K562 (cell line): Measurements from ENCODE around the gene CREB3L4. TPM values are rescaled to one million over a fixed set of nuclear protein-coding genes. Genes with fewer than 3 reads are reported as not detected.

ENCODE experiments used
- ATF7 ChIP-seq: fragments of 450-650 bp; IDR thresholded peaks from 2 replicates; pipeline ENCODE4 v1.7.1; 2014; ENCODE audit warnings: mild to moderate bottlenecking, moderate library complexity
- HDAC2 ChIP-seq: fragments of 450-650 bp; IDR thresholded peaks from 2 replicates; pipeline ENCODE4 v1.6.1; 2016; ENCODE audit warnings: mild to moderate bottlenecking
- MYC ChIP-seq, 2 experiments: fragments of 250-450 bp in 1 of 2; sonication (Bioruptor Pico) in 1 of 2; IDR thresholded peaks; 2 replicates each; pipeline versions ENCODE4 v1.5.1 to v1.6.1; 2012 to 2021; ENCODE audit warnings: low read depth in 2 of 2, borderline replicate concordance in 1 of 2, improper control_type of control experiment in 1 of 2, low read length in 1 of 2, mild to moderate bottlenecking in 1 of 2, moderate library complexity in 1 of 2
- NONO ChIP-seq, 2 experiments: fragments of 200-400 bp in 1 of 2; fragments of 450-650 bp in 1 of 2; formaldehyde crosslinking in 1 of 2; IDR thresholded peaks; 2 replicates each; pipeline ENCODE4 v1.6.1; 2017; ENCODE audit warnings: low read depth in 2 of 2, mild to moderate bottlenecking in 2 of 2, moderate library complexity in 2 of 2, low read length in 1 of 2
- NR2C1 ChIP-seq, 2 experiments: fragments of 450-650 bp; IDR thresholded peaks; 2 replicates each; pipeline ENCODE4 v1.6.1; 2017; ENCODE audit warnings: mild to moderate bottlenecking in 2 of 2, antibody characterized with exemption in 1 of 2, inconsistent platforms in 1 of 2, missing compliant biosample characterization in 1 of 2, missing genetic modification characterization in 1 of 2
- PHF20 ChIP-seq: fragments of 450-650 bp; IDR thresholded peaks from 2 replicates; pipeline ENCODE4 v1.6.1; 2018; ENCODE audit not compliant: partially characterized antibody
- POLR2A ChIP-seq: fragments of 450-650 bp; conservative IDR thresholded peaks from 2 replicates; pipeline ENCODE4 v1.6.1; 2016
- RAD51 ChIP-seq: fragments of 450-650 bp; IDR thresholded peaks from 2 replicates; pipeline ENCODE4 v1.7.1; 2016; ENCODE audit warnings: low read depth, mild to moderate bottlenecking, borderline replicate concordance
- SIN3B ChIP-seq: fragments of 450-650 bp; IDR thresholded peaks from 2 replicates; pipeline ENCODE4 v1.6.1; 2017; ENCODE audit warnings: low read depth, mild to moderate bottlenecking, moderate library complexity
- ZBTB40 ChIP-seq, 2 experiments: fragments of 450-650 bp in 1 of 2; sonication (generic) in 1 of 2; formaldehyde crosslinking in 1 of 2; IDR thresholded peaks; 2 replicates each; pipeline versions ENCODE4 v1.7.1 to v1.9.0; 2016 to 2022; ENCODE audit warnings: inconsistent platforms in 1 of 2, mild to moderate bottlenecking in 1 of 2, missing genetic modification reagents in 1 of 2
- ZNF140 ChIP-seq: fragments of 250-450 bp; sonication (Bioruptor Pico); IDR thresholded peaks from 2 replicates; pipeline ENCODE4 v1.8.0; 2021; ENCODE audit warnings: moderate library complexity, mild to moderate bottlenecking, inconsistent platforms
- ZNF589 ChIP-seq: fragments of 200-800 bp; sonication (Bioruptor generic); IDR thresholded peaks from 2 replicates; pipeline ENCODE4 v1.6.1; 2016; ENCODE audit warnings: low read depth, missing genetic modification characterization, missing compliant biosample characterization
- polyA plus RNA-seq, 8 experiments: library from polyadenylated mRNA; depleted of rRNA in 4 of 8; stranded (reverse) in 5 of 8; unstranded in 3 of 8; fragments of >200 nt; fragmentation: Nextera tagmentation in 2 of 8; fragmentation: Illumina TruSeq in 1 of 8; extraction: Ambion mirVana in 2 of 8; extraction: Trizol in 1 of 8; gene quantifications; 2 replicates each; pipeline versions ENCODE4 v1.2.1 to v1.2.3, GENCODE V29; 2011 to 2014; ENCODE audit warnings: inconsistent platforms in 1 of 8, missing spikeins in 1 of 8
- total RNA-seq, 7 experiments: library from RNA; depleted of rRNA in 6 of 7; stranded (reverse); fragments of >200 nt in 6 of 7; fragmentation: Illumina TruSeq in 2 of 7; extraction: Trizol in 2 of 7; gene quantifications; 2 replicates each; pipeline versions ENCODE4 v1.2.1 to v1.2.3, GENCODE V29; 2011 to 2021; ENCODE audit warnings: low replicate concordance in 1 of 7

CREB3L4 gene
- total and polyA plus RNA-seq, 9 of the 15 experiments (the other 6 are each of a cell fraction or from before 2014, with no cell fraction given) = 9.9 to 18.6 (median 13.9) TPM

- TF ChIP-seq ZBTB40 (IDR thresholded peaks at IDR 0.05) = peak; percentile 66
- TF ChIP-seq ZBTB40 (CRISPR knock-in tag; IDR thresholded peaks at IDR 0.05) = no peak
- peak; percentile 64 for TF ChIP-seq MYC (IDR thresholded peaks at IDR 0.05; ENCODE audit: low read depth, low read length)
- no peak; the same call in 1 of the 2 replicates for TF ChIP-seq MYC (CRISPR knock-in tag; IDR thresholded peaks at IDR 0.05; ENCODE audit: borderline replicate concordance, low read depth)
- peak; percentile 12 to 45; a peak in 1 of 4 replicates for TF ChIP-seq NONO (IDR thresholded peaks at IDR 0.05; ENCODE audit: low read depth in 2 of 2, low read length in 1 of 2)
- peak; percentile 67; the same call in 1 of the 2 replicates for TF ChIP-seq ZNF589
- TF ChIP-seq PHF20 = peak; percentile 47
- peak; percentile 45; the same call in 1 of the 2 replicates for TF ChIP-seq RAD51
- TF ChIP-seq ATF7 = 0 out of 2 replicates have a peak, but pooled peaks have one; percentile 9
- TF ChIP-seq NR2C1 (IDR thresholded peaks at IDR 0.05) = no peak
- TF ChIP-seq NR2C1 (tag; IDR thresholded peaks at IDR 0.05) = 0 out of 2 replicates have a peak, but pooled peaks have one; percentile 26
- TF ChIP-seq SIN3B = peak; percentile 52
- no peak for TF ChIP-seq ZNF140
- no peak for TF ChIP-seq HDAC2
- TF ChIP-seq POLR2A = peak; percentile 45; the same call in 1 of the 2 replicates
These were observed 21.7 kb upstream of the CREB3L4 start (continued) for GRCh38 chr1:153945795-153946621.
